Astrocyte of the cerebellum (primary cell): ENCODE data around the gene OSBPL9.
"Not testable (repeated sequence)": the region's sequence is repeated elsewhere in the genome, so short reads cannot be mapped to it uniquely, and the experiment has no call there.

ENCODE experiments used
- DNase-seq: peaks from one replicate; pipeline ENCODE4 v3.0.0-alpha.2; 2011; ENCODE audit warnings: low read depth
- H3K4me3 ChIP-seq: 2 replicates; pipeline ENCODE4 v1.5.1; 2011; ENCODE audit warnings: mild to moderate bottlenecking, low read depth, low read length, moderate library complexity
- CTCF ChIP-seq: IDR thresholded peaks from 2 replicates; pipeline ENCODE4 v1.5.1; 2012; ENCODE audit warnings: low read length, low read depth, moderate library complexity, mild to moderate bottlenecking; ENCODE audit errors: missing control alignments
- in situ Hi-C: cut with HindIII; loops from 2 replicates; pipeline ENCODE4 v1.10.0; 2017; ENCODE audit warnings: low sequenced_read_pairs

The OSBPL9 gene

GRCh38 chr1:51690285-51690961, 73.5 kb downstream of the OSBPL9 start:
- no peak overlapping the region for H3K4me3 ChIP-seq
- no peak for TF ChIP-seq CTCF
- no peak for DNase-seq
- in situ Hi-C loops: no loop called here

- no peak for DNase-seq
- in situ Hi-C loops: no loop called here
- H3K4me3 ChIP-seq: no peak overlapping the region
- no peak for TF ChIP-seq CTCF
Measured at GRCh38 chr1:51691920-51692319, 75.0 kb downstream of the OSBPL9 start.

GRCh38 chr1:51693419-51694155, 76.7 kb downstream of the OSBPL9 start:
- no peak for DNase-seq
- in situ Hi-C loops: no loop called here
- no peak overlapping the region for H3K4me3 ChIP-seq
- no peak for TF ChIP-seq CTCF

- in situ Hi-C loops: no loop called here
Measured at GRCh38 chr1:51697166-51697565, 80.3 kb downstream of the OSBPL9 start.

GRCh38 chr1:51699391-51699790, 82.5 kb downstream of the OSBPL9 start:
- no peak for TF ChIP-seq CTCF
- DNase-seq: no peak
- no peak overlapping the region for H3K4me3 ChIP-seq
- in situ Hi-C loops: no loop called here

More at GRCh38 chr1:51697166-51697565, 80.3 kb downstream of the OSBPL9 start:
- TF ChIP-seq CTCF: no peak
- DNase-seq: no peak
- H3K4me3 ChIP-seq: no peak overlapping the region

- H3K4me3 ChIP-seq, DNase-seq, in situ Hi-C loops: not testable (repeated sequence)
Measured at GRCh38 chr1:51701782-51702181, 84.9 kb downstream of the OSBPL9 start.

- DNase-seq, H3K4me3 ChIP-seq, in situ Hi-C loops: not testable (repeated sequence)
Measured at GRCh38 chr1:51702220-51702619, 85.3 kb downstream of the OSBPL9 start.
